Adrenal gland (tissue), 12 donors: Measurements from ENCODE around the gene ADM2. TPM values are rescaled to one million over a fixed set of nuclear protein-coding genes. Genes with fewer than 3 reads are reported as not detected.
A peak's percentile ranks its signal among the peaks of the same experiment; 100 is the strongest.

ENCODE experiments used
- DNase-seq, 7 donors: peaks; one replicate each; pipeline ENCODE4 v3.0.0-alpha.2; 2019 to 2020
- H3K27ac ChIP-seq, 5 donors: fragments of 200-600 bp; sonication (generic) in 4 of 5; 1 replicate in 3 of 5; 2 replicates in 2 of 5; pipeline versions ENCODE4 v1.5.1 to v1.8.0; 2016 to 2020; ENCODE audit warnings: mild to moderate bottlenecking in 1 of 5
- H3K27me3 ChIP-seq: fragments of 200-600 bp; 2 replicates; pipeline ENCODE4 v1.8.0; 2021
- H3K36me3 ChIP-seq, 2 donors: fragments of 200-600 bp; replicated peaks in 1 of 2; 1 replicate in 1 of 2; 2 replicates in 1 of 2; pipeline versions ENCODE4 v1.5.1 to v1.8.0; 2018 to 2022
- H3K4me1 ChIP-seq, 2 donors: fragments of 200-600 bp; replicated peaks in 1 of 2; 1 replicate in 1 of 2; 2 replicates in 1 of 2; pipeline versions ENCODE4 v1.5.1 to v1.8.0; 2018 to 2021
- H3K4me3 ChIP-seq, 4 donors: fragments of 200-600 bp; sonication (generic) in 3 of 4; one replicate each; pipeline ENCODE4 v1.5.1; 2016 to 2018
- H3K9me3 ChIP-seq, 3 donors: fragments of 200-600 bp; sonication (generic) in 1 of 3; replicated peaks in 1 of 3; 1 replicate in 2 of 3; 2 replicates in 1 of 3; pipeline versions ENCODE4 v1.5.1 to v1.8.0; 2016 to 2021
- POLR2A ChIP-seq, 2 donors: fragments of 450-650 bp; IDR thresholded peaks; one replicate each; pipeline ENCODE4 v1.6.1; 2017; ENCODE audit warnings: antibody characterized with exemption in 2 of 2, mild to moderate bottlenecking in 2 of 2, moderate library complexity in 1 of 2
- WGBS, 4 donors: extraction: QIAGEN DNeasy Blood & Tissue Kit in 2 of 4; methylation state at CpG; one replicate each; pipeline versions ENCODE4 v1.1.5 to v1.1.7; 2013 to 2017; 5-methylcytosine and 5-hydroxymethylcytosine counted together
- intact Hi-C, 2 donors: fragments of 100-400 bp; cut with DNase I; formaldehyde crosslinking; loops; one replicate each; pipeline versions ENCODE4 v1.14.1 to v1.15.0; 2022 to 2023
- polyA plus RNA-seq, 3 donors: library from polyadenylated mRNA; stranded (reverse); fragments of 200-250 nt in 2 of 3; fragments of 350-450 nt in 1 of 3; fragmentation: Illumina TruSeq in 1 of 3; extraction: RNeasy Lipid Tissue Mini Kit (QIAGEN cat#74804) in 1 of 3; gene quantifications; one replicate each; pipeline ENCODE4 v1.2.3, GENCODE V29; 2013 to 2014
- total RNA-seq, 9 donors: library from RNA; depleted of rRNA in 4 of 9; stranded (reverse); fragments of >200 nt in 4 of 9; fragments of 120-200 nt in 1 of 9; fragmentation: NEBNext Ultra II Directional in 1 of 9; extraction: Animal tissue kit (Norgen Biotek cat#: 25700) in 1 of 9; gene quantifications; one replicate each; pipeline versions ENCODE4 v1.1.0 to v1.2.4, GENCODE V29; 2013 to 2023
- TF ChIP-seq, protein P1 (sequence below), 6 experiments: fragments of 450-650 bp in 4 of 6; fragments of 200-600 bp in 2 of 6; sonication (generic) in 1 of 6; IDR thresholded peaks; 1 replicate in 5 of 6; 2 replicates in 1 of 6; pipeline versions ENCODE4 v1.5.1 to v1.8.0; 2016 to 2021; ENCODE audit warnings: antibody characterized with exemption in 6 of 6, mild to moderate bottlenecking in 2 of 6, moderate library complexity in 1 of 6
- donor health status: healthy with polysubstance abuse.
- donor health status: Bipolar disorder and iron deficiency.
- donor health status: DM: yes; HTN: yes; CAD: no.
- donor health status: DM: no; HTN: no; CAD: no.
- donor health status: DM: no; HTN: no; CAD: no.
- donor health status: DM: yes; HTN: yes; CAD: no.

ADM2 gene
- total and polyA plus RNA-seq, 12 donors = 0.07 to 0.54 (median 0.25) TPM; not detected in 5

DNA sequence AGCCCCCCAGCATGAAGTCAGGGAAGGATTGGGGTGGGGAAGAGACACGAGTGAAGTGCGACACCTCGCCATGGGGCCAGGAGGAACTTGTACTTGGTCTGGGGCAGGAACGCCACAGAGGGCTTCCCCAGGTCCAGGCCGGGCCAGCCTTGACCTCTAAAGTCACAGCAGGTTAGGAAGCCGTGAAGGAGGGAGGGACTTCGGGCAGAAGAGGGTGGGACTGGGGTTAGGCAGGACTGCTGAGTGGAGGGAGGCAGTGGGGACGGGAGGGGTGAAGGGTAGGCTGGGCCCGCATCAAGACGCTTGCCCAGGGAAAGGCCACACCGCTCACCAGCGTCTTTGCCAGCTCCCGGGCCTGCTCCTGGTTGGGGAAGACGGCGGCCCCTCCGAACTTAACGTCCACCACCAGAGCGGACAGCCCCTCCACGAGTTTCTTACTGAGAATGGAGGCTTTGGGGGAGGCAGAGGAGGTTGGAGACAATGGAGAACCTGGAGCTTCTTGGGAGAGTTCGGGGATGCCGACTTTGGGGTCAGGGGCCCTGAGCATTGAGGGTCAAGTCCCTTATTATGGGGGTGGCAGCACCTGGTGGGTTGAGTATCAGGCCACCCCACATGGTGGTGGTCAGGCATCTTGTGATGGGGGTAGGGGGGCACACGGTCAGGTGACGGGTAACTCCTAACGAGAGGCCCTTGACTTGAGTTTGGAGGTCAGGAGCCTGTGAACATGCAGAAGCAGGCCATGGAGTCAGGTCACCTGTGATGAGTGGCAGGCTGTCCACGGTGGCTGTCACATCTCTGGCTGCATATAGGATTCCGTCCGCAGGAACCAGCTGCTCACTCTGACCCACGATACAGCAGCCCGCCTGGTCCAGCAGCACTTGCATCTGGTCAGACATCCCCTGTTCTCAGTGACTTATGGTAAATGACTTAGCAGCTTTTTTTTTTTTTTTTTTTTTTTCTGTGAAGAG is 45.8 kb downstream of the ADM2 start:
- intact Hi-C loops = no loop called here
- no peaks in the 10 kb centered on the region for H3K9me3 ChIP-seq
- H3K4me1 ChIP-seq = peaks cover 36 to 37% of the 10 kb centered on the region in 2 donors
- H3K27ac ChIP-seq = peak overlapping the region in 4 of 5 donors; percentile 85 to 97 (median 90)
- peak overlapping the region in 3 of 4 donors; percentile 26 to 83 (median 51) for H3K4me3 ChIP-seq
- TF ChIP-seq POLR2A (IDR thresholded peaks at IDR 0.05) = peak in 1 of 2 donors; percentile 6
- TF ChIP-seq, protein P1, sequence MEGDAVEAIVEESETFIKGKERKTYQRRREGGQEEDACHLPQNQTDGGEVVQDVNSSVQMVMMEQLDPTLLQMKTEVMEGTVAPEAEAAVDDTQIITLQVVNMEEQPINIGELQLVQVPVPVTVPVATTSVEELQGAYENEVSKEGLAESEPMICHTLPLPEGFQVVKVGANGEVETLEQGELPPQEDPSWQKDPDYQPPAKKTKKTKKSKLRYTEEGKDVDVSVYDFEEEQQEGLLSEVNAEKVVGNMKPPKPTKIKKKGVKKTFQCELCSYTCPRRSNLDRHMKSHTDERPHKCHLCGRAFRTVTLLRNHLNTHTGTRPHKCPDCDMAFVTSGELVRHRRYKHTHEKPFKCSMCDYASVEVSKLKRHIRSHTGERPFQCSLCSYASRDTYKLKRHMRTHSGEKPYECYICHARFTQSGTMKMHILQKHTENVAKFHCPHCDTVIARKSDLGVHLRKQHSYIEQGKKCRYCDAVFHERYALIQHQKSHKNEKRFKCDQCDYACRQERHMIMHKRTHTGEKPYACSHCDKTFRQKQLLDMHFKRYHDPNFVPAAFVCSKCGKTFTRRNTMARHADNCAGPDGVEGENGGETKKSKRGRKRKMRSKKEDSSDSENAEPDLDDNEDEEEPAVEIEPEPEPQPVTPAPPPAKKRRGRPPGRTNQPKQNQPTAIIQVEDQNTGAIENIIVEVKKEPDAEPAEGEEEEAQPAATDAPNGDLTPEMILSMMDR (IDR thresholded peaks at IDR 0.05) = no peak
- WGBS, 4 donors = 47 to 56% (median 52%) methylated on average over 14 to 29 of the region's 29 CpGs
- DNase-seq = peak; percentile 48 to 72 (median 67)
- no peaks in the 10 kb centered on the region for H3K27me3 ChIP-seq
- H3K36me3 ChIP-seq = peaks cover 0 to 20% of the 10 kb centered on the region in 2 donors

DNA sequence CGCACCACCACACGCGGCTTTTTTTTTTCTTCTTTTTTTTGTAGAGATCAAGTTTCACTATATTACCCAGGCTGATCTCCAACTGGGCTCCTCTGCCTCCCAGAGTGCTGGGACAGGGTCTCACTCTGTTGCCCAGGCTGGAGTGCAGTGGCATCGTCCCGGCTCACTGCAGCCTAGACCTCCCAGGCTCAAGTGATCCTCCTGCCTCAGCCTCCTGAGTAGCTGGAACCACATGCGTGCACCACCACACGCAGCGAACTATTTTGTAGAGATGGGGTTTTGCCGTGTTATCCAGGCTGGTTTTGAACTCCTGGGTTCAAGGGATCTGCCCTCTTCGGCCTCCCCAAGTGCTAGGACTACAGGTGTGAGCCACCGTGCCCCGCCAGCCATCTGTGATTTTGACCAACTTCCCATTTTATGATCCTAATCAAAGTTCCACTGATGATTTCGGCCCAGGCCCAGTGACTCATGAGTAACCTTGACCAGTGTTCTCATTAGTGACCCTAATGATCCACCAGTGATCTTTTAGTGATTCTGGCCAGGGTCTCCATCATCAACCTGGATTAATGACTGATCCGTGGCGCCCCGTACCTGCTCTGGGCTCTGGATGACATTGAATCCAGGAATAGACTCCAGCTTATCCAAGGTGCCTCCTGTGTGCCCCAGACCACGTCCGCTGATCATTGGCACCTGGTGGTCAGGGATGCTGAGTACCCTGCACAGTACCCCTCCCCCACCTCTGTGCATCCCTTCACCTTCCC is 46.8 kb downstream of the ADM2 start:
- peak overlapping the region in 2 of 5 donors; percentile 91 to 95 for H3K27ac ChIP-seq
- H3K4me3 ChIP-seq = peak overlapping the region in 1 of 4 donors; percentile 69
- H3K9me3 ChIP-seq = no peaks in the 10 kb centered on the region
- WGBS, 4 donors = 70 to 78% (median 75%) methylated on average over 16 to 18 of the region's 18 CpGs
- TF ChIP-seq, protein P1 (IDR thresholded peaks at IDR 0.05) = no peak
- intact Hi-C loops = no loop called here
- H3K4me1 ChIP-seq = peaks cover 37 to 41% of the 10 kb centered on the region in 2 donors
- peak in 1 of 7 donors; percentile 49 for DNase-seq
- no peaks in the 10 kb centered on the region for H3K27me3 ChIP-seq
- peaks cover 0 to 10% of the 10 kb centered on the region in 2 donors for H3K36me3 ChIP-seq

DNA sequence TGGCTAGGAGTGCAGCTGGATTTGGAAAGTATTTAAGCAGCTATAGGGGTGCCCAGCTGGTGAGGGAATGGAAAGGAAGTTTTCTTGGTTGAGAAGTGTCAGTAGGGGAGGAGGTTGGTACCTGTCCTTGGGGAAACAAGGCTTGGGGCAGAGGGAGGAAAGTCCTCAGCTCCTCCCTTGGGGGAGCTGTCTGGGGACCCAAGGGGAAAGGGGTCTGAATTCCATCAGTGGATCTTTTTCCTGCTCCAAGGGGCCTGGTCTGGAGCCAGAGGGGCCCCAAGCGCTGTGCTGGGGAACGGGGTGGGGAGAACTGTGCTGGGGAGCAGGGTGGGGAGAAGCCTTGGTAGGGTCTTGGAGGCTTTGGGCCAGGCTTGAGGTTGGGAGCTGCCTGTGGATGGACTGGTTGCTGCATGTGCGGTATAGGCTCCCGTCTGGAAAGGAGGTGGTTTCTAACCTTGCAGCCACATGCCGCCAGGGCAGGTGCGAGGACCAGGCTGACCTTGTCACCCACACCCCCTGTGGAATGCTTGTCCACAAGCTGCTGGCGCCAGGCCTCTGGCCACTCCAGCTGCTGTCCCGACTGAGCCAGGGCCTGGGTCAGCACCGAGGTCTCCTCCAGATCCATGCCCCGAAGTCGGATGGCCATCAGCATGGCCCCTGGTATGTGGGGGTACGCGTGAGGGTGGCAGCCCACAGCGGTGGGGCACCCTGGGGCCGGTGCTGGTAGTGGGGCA is 47.5 kb downstream of the ADM2 start:
- Histone ChIP-seq H3K4me1 (peaks cover 37 to 42% of the 10 kb centered on the region in 2 donors), H3K27ac (peak overlapping the region in 3 of 5 donors; percentile 77 to 95 (median 91)), H3K36me3 (peaks cover 0 to 2% of the 10 kb centered on the region in 2 donors), H3K27me3 (no peaks in the 10 kb centered on the region), H3K4me3 (peak overlapping the region in 1 of 4 donors; percentile 69), H3K9me3 (no peaks in the 10 kb centered on the region)
- intact Hi-C loops = no loop called here
- WGBS, 4 donors = 47 to 100% (median 55%) methylated on average over 1 to 15 of the region's 15 CpGs
- TF ChIP-seq, protein P1 (IDR thresholded peaks at IDR 0.05) = no peak
- TF ChIP-seq POLR2A (IDR thresholded peaks at IDR 0.05) = peak in 1 of 2 donors; percentile 15
- DNase-seq = peak in 4 of 7 donors; percentile 29 to 61 (median 52)
